Breast epithelium (tissue), 4 donors: ENCODE results near the gene KCNK17. TPM values are rescaled to one million over a fixed set of nuclear protein-coding genes. Genes with fewer than 3 reads are reported as not detected.

Experiments used
- DNase-seq, 2 donors: peaks; one replicate each; pipeline ENCODE4 v3.0.0-alpha.2; 2019; ENCODE audit warnings: low spot score in 2 of 2
- H3K27ac ChIP-seq, 2 donors: fragments of 200-600 bp; sonication (generic) in 1 of 2; one replicate each; pipeline ENCODE4 v1.5.1; 2016 to 2019; ENCODE audit warnings: mild to moderate bottlenecking in 1 of 2
- H3K27me3 ChIP-seq, 2 donors: fragments of 200-600 bp; sonication (generic) in 1 of 2; one replicate each; pipeline versions ENCODE4 v1.5.1 to v1.6.0; 2017 to 2019; ENCODE audit warnings: control low read depth in 1 of 2, mild to moderate bottlenecking in 1 of 2
- H3K36me3 ChIP-seq: fragments of 200-600 bp; one replicate; pipeline ENCODE4 v1.5.1; 2019
- H3K4me1 ChIP-seq, 2 donors: fragments of 200-600 bp; sonication (generic); one replicate each; pipeline ENCODE4 v1.5.1; 2016 to 2019; ENCODE audit warnings: control low read depth in 1 of 2
- H3K4me3 ChIP-seq, 3 donors: fragments of 200-600 bp; sonication (generic); 1 replicate in 2 of 3; 2 replicates in 1 of 3; pipeline ENCODE4 v1.5.1; 2016 to 2019; ENCODE audit warnings: mild to moderate bottlenecking in 3 of 3, moderate library complexity in 2 of 3
- H3K9me3 ChIP-seq, 2 donors: fragments of 200-600 bp; sonication (generic) in 1 of 2; one replicate each; pipeline ENCODE4 v1.5.1; 2016 to 2019; ENCODE audit warnings: control low read depth in 1 of 2
- CTCF ChIP-seq, 3 donors: fragments of 450-650 bp; IDR thresholded peaks; one replicate each; pipeline ENCODE4 v1.5.1; 2016 to 2017; ENCODE audit warnings: antibody characterized with exemption in 3 of 3, mild to moderate bottlenecking in 3 of 3, moderate library complexity in 3 of 3
- POLR2A ChIP-seq: fragments of 450-650 bp; IDR thresholded peaks from one replicate; pipeline ENCODE4 v1.6.1; 2016; ENCODE audit warnings: antibody characterized with exemption, mild to moderate bottlenecking, moderate library complexity
- POLR2AphosphoS5 ChIP-seq, 3 donors: sonication (generic); formaldehyde crosslinking; IDR thresholded peaks; one replicate each; pipeline ENCODE4 v1.6.1; 2017; ENCODE audit warnings: antibody characterized with exemption in 3 of 3
- intact Hi-C: fragments of 100-400 bp; cut with DNase I; formaldehyde crosslinking; loops from one replicate; pipeline ENCODE4 v1.15.1; 2023; ENCODE audit warnings: low total_unique reads
- total RNA-seq, 3 donors: library from RNA; depleted of rRNA; stranded (reverse); fragments of >200 nt; gene quantifications; one replicate each; pipeline ENCODE4 v1.1.0, GENCODE V29; 2016

The KCNK17 gene
- total RNA-seq, 3 donors from 2014 or later = 0.16 to 3.2 (median 0.33) TPM

GRCh38 chr6:39273406-39273821, 40.8 kb downstream of the KCNK17 start:
- TF ChIP-seq CTCF (IDR thresholded peaks at IDR 0.05) (no peak), POLR2A (no peak), POLR2AphosphoS5 (IDR thresholded peaks at IDR 0.05) (no peak)
- H3K4me1 ChIP-seq = no peaks in the 10 kb centered on the region
- no peaks in the 10 kb centered on the region for H3K27me3 ChIP-seq
- no peaks in the 10 kb centered on the region for H3K9me3 ChIP-seq
- no peak overlapping the region for H3K4me3 ChIP-seq
- no peak for DNase-seq
- intact Hi-C loops = no loop called here
- H3K27ac ChIP-seq = no peak overlapping the region
- H3K36me3 ChIP-seq = no peaks in the 10 kb centered on the region

- H3K4me3 ChIP-seq = no peak overlapping the region
- intact Hi-C loops = no loop called here
- no peaks in the 10 kb centered on the region for H3K36me3 ChIP-seq
- no peak for TF ChIP-seq CTCF (IDR thresholded peaks at IDR 0.05)
- no peak for TF ChIP-seq POLR2AphosphoS5 (IDR thresholded peaks at IDR 0.05)
- TF ChIP-seq POLR2A = no peak
- DNase-seq = no peak
- no peaks in the 10 kb centered on the region for H3K27me3 ChIP-seq
- H3K27ac ChIP-seq = peak overlapping the region in 1 of 2 donors; percentile 36
- H3K4me1 ChIP-seq = no peaks in the 10 kb centered on the region
- H3K9me3 ChIP-seq = no peaks in the 10 kb centered on the region
These were observed 44.3 kb downstream of the KCNK17 start for GRCh38 chr6:39269961-39270360.

GRCh38 chr6:39268721-39269120, 45.5 kb downstream of the KCNK17 start:
- H3K4me3 ChIP-seq = no peak overlapping the region
- TF ChIP-seq CTCF (IDR thresholded peaks at IDR 0.05) = no peak
- no peak for TF ChIP-seq POLR2AphosphoS5 (IDR thresholded peaks at IDR 0.05)
- no peak for TF ChIP-seq POLR2A
- intact Hi-C loops = no loop called here
- no peaks in the 10 kb centered on the region for H3K9me3 ChIP-seq
- no peaks in the 10 kb centered on the region for H3K4me1 ChIP-seq
- DNase-seq = no peak
- no peaks in the 10 kb centered on the region for H3K36me3 ChIP-seq
- no peaks in the 10 kb centered on the region for H3K27me3 ChIP-seq
- no peak overlapping the region for H3K27ac ChIP-seq

- no peak for TF ChIP-seq CTCF (IDR thresholded peaks at IDR 0.05)
- TF ChIP-seq POLR2AphosphoS5 (IDR thresholded peaks at IDR 0.05) = no peak
- TF ChIP-seq POLR2A = no peak
- H3K27me3 ChIP-seq = no peaks in the 10 kb centered on the region
- H3K4me3 ChIP-seq = no peak overlapping the region
- no peak for DNase-seq
- no peak overlapping the region for H3K27ac ChIP-seq
- no peaks in the 10 kb centered on the region for H3K9me3 ChIP-seq
- intact Hi-C loops = no loop called here
- no peaks in the 10 kb centered on the region for H3K4me1 ChIP-seq
- H3K36me3 ChIP-seq = no peaks in the 10 kb centered on the region
These were observed 46.0 kb downstream of the KCNK17 start for GRCh38 chr6:39268171-39268570.

GRCh38 chr6:39266782-39267355, 47.4 kb downstream of the KCNK17 start:
- TF ChIP-seq CTCF (IDR thresholded peaks at IDR 0.05) (no peak), POLR2AphosphoS5 (IDR thresholded peaks at IDR 0.05) (no peak), POLR2A (no peak)
- no peak overlapping the region for H3K27ac ChIP-seq
- no peaks in the 10 kb centered on the region for H3K27me3 ChIP-seq
- intact Hi-C loops = no loop called here
- no peak for DNase-seq
- H3K4me1 ChIP-seq = no peaks in the 10 kb centered on the region
- H3K4me3 ChIP-seq = no peak overlapping the region
- no peaks in the 10 kb centered on the region for H3K36me3 ChIP-seq
- H3K9me3 ChIP-seq = no peaks in the 10 kb centered on the region
